ENCODE results near the gene ASIC3. TPM values are rescaled to one million over a fixed set of nuclear protein-coding genes. Genes with fewer than 3 reads are reported as not detected.

ASIC3 gene
- polyA plus RNA-seq, 3 donors, result 2.0 TPM; not detected in 2

DNA sequence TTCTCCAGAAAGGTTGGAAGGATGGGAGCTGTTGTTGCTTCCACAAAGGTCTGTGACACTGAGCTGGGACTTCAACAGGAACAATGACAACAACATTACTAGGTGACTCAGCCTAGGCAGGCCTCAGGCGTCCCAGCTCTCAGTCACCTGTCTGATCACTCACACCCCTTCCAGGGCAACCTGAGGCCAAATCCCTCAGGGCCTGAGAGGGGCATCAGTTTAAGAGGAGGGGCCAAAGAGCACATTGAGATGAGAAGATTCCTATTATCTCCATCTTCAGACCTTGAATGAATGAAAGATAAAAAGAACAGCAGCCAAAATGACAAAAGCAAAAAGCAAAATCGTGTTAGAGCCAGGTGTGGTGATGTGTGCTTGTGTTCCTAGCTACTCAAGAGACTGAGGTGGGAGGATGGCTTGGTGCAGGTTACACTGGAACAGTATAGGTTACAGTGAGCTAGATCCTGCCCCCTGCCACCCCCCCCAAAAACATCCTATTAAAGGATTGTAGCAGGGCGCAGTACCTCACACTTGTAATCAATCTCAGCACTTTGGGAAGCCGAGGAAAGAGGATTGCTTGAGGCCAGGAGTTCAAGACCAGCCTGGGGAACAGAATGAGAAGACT, 23.8 kb upstream of the ASIC3 start, which contains the start of gene ATG9B:
Gene ATG9B, minus strand, starts transcription at position 60 of the 622 bp plus-strand sequence. CDS start 71 bp downstream, outside the sequence.
- no peaks in the 10 kb centered on the region for H4K20me1 ChIP-seq (ENCODE audit: insufficient read depth, low read length)
- H3K4me3 Mint-ChIP-seq, result no peak within 1 kb of the TSS

DNA sequence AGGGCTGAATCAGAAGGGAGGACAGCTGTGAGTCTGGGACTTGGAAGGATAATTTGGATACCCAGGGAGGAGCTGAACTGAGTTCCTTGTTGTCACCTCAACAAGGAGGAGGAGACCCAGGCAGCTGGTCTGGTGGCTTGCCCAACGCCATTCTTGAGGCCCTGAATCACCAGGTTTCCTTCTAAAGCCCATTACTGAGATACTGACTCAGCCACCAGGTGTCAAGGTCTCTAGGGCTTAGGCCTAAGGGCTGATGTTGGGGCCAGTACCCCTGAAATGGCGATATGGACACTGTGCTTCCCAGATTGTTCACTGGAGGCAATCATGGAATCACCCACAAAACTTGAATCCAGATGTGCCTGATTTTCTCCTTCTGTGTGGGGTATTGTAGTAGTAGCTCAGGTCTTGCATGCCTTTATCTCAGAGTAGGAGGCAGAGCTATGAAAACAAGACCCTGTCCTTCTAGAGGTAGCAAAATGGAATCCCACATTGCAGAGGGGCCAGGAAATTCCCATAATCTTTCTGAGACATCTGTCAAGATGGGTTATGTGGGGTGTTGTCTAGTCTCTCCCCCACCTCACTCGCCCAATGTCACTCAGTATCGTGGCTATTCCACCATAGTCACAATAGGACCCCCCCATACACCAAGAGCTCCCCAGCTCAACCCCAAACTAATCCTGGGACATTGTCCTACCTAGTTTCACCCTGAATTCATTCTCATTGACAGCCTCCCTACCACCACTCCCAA, 22.2 kb upstream of the ASIC3 start:
- no peaks in the 10 kb centered on the region for H3K9me3 ChIP-seq (replicated peaks in 1 of 2; ENCODE audit: control insufficient read depth in 1 of 2, insufficient read depth in 1 of 2, low read length in 2 of 2)
- peaks cover 0 to 2% (median 0%) of the 10 kb centered on the region in 7 donors for H3K9me3 Mint-ChIP-seq
- H3K27ac ChIP-seq (ENCODE audit: low read depth in 1 of 2, low read length in 2 of 2), result no peak overlapping the region
- no peaks in the 10 kb centered on the region for H4K20me1 ChIP-seq (ENCODE audit: insufficient read depth, low read length)
- peak overlapping the region in 1 of 2 donors; percentile 15 for H3K4me3 Mint-ChIP-seq
- peaks cover 4% of the 10 kb centered on the region for H3K79me2 ChIP-seq (ENCODE audit: insufficient read depth, low read length)
- peaks cover 14 to 35% (median 16%) of the 10 kb centered on the region in 3 donors for H3K27me3 Mint-ChIP-seq (ENCODE audit: low read depth in 3 of 3)
- no peak overlapping the region for H3K4me2 ChIP-seq (replicated peaks; ENCODE audit: extremely low read depth, low read length, poor library complexity, severe bottlenecking)
- no peaks in the 10 kb centered on the region for H3K36me3 Mint-ChIP-seq
- DNase-seq, result no peak
- no peaks in the 10 kb centered on the region for H3K36me3 ChIP-seq (replicated peaks in 1 of 2; ENCODE audit: control insufficient read depth in 1 of 2, insufficient read depth in 2 of 2, low read length in 2 of 2)
- no peak overlapping the region for H3K9ac ChIP-seq (ENCODE audit: insufficient read depth, low read length, poor library complexity, severe bottlenecking)
- 83% methylated on average over 4 of the region's 4 CpGs for WGBS (ENCODE audit: insufficient coverage)
- H3K4me1 Mint-ChIP-seq, result peaks cover 22% of the 10 kb centered on the region
- H3K27me3 ChIP-seq (ENCODE audit: control insufficient read depth in 2 of 2, insufficient read depth in 2 of 2, low read length in 2 of 2), result peaks cover 0 to 9% of the 10 kb centered on the region in 2 donors
- peak overlapping the region; percentile 33 for H2AFZ ChIP-seq (ENCODE audit: insufficient read depth, low read depth, low read length, poor library complexity, severe bottlenecking)
- no peak overlapping the region for H3K4me3 ChIP-seq (replicated peaks in 1 of 3; ENCODE audit: low read depth in 2 of 3, low read length in 3 of 3)
- H3K27ac Mint-ChIP-seq, result peak overlapping the region in 1 of 7 donors; percentile 91
- H3K4me1 ChIP-seq (ENCODE audit: control insufficient read depth in 1 of 2, insufficient read depth in 2 of 2, low read length in 2 of 2), result peaks cover 14 to 18% of the 10 kb centered on the region in 2 donors
- TF ChIP-seq, protein P1, sequence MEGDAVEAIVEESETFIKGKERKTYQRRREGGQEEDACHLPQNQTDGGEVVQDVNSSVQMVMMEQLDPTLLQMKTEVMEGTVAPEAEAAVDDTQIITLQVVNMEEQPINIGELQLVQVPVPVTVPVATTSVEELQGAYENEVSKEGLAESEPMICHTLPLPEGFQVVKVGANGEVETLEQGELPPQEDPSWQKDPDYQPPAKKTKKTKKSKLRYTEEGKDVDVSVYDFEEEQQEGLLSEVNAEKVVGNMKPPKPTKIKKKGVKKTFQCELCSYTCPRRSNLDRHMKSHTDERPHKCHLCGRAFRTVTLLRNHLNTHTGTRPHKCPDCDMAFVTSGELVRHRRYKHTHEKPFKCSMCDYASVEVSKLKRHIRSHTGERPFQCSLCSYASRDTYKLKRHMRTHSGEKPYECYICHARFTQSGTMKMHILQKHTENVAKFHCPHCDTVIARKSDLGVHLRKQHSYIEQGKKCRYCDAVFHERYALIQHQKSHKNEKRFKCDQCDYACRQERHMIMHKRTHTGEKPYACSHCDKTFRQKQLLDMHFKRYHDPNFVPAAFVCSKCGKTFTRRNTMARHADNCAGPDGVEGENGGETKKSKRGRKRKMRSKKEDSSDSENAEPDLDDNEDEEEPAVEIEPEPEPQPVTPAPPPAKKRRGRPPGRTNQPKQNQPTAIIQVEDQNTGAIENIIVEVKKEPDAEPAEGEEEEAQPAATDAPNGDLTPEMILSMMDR (IDR thresholded peaks at IDR 0.05), result no peak
- intact Hi-C loops (cut with micrococcal nuclease), result loop anchor here in 1 of 2 donors (5.0 kb wide), 1 partner anchor 86 kb away; no protein-coding TSS in a partner anchor

More for the DNA sequence above, 23.8 kb upstream of the ASIC3 start, which contains the start of gene ATG9B:
- intact Hi-C loops (cut with micrococcal nuclease), result loop anchor here in 1 of 2 donors (5.0 kb wide), 1 partner anchor 88 kb away; no protein-coding TSS in a partner anchor
- H3K9ac ChIP-seq (ENCODE audit: insufficient read depth, low read length, poor library complexity, severe bottlenecking), result no peak within 1 kb of the TSS
- no peak within 1 kb of the TSS for H2AFZ ChIP-seq (ENCODE audit: insufficient read depth, low read depth, low read length, poor library complexity, severe bottlenecking)
- Mint-ChIP-seq H3K36me3 (no peaks in the 10 kb centered on the region), H3K27ac (peak within 1 kb of the TSS in 1 of 7 donors; percentile 27), H3K4me1 (peaks cover 19% of the 10 kb centered on the region), H3K27me3 (ENCODE audit: low read depth in 3 of 3) (peaks cover 29 to 50% (median 31%) of the 10 kb centered on the region in 3 donors), H3K9me3 (peaks cover 0 to 2% (median 1%) of the 10 kb centered on the region in 7 donors)
- no peaks in the 10 kb centered on the region for H3K36me3 ChIP-seq (replicated peaks in 1 of 2; ENCODE audit: control insufficient read depth in 1 of 2, insufficient read depth in 2 of 2, low read length in 2 of 2)
- no peak for DNase-seq
- H3K27ac ChIP-seq (ENCODE audit: low read depth in 1 of 2, low read length in 2 of 2), result no peak within 1 kb of the TSS
- TF ChIP-seq, protein P1 (IDR thresholded peaks at IDR 0.05), result no peak
- H3K4me2 ChIP-seq (replicated peaks; ENCODE audit: extremely low read depth, low read length, poor library complexity, severe bottlenecking), result no peak within 1 kb of the TSS
- H3K27me3 ChIP-seq (ENCODE audit: control insufficient read depth in 2 of 2, insufficient read depth in 2 of 2, low read length in 2 of 2), result peaks cover 11 to 24% of the 10 kb centered on the region in 2 donors
- H3K79me2 ChIP-seq (ENCODE audit: insufficient read depth, low read length), result peaks cover 4% of the 10 kb centered on the region
- H3K4me3 ChIP-seq (replicated peaks in 1 of 3; ENCODE audit: low read depth in 2 of 3, low read length in 3 of 3), result no peak within 1 kb of the TSS
- peaks cover 0 to 6% of the 10 kb centered on the region in 2 donors for H3K9me3 ChIP-seq (replicated peaks in 1 of 2; ENCODE audit: control insufficient read depth in 1 of 2, insufficient read depth in 1 of 2, low read length in 2 of 2)
- peaks cover 14 to 18% of the 10 kb centered on the region in 2 donors for H3K4me1 ChIP-seq (ENCODE audit: control insufficient read depth in 1 of 2, insufficient read depth in 2 of 2, low read length in 2 of 2)
- no CpG with 5 or more reads among the region's 4 CpGs for WGBS (ENCODE audit: insufficient coverage)
